MCF 10A (cell line): ENCODE results near the gene RBPJL. TPM values are rescaled to one million over a fixed set of nuclear protein-coding genes. Genes with fewer than 3 reads are reported as not detected.

Experiments used
- BruUV-seq: library from RNA; stranded (reverse); fragments of 400-500 nt; replicated peaks from 2 replicates; lab custom pipeline; 2021; lab: Mats Ljungman, UMichigan
- CTCF ChIA-PET: fragments of 300-600 bp; sonication (Branson Sonifier 250); formaldehyde crosslinking; extraction: SDS; loops from one replicate; lab custom pipeline; 2021; ENCODE audit warnings: antibody characterized with exemption, inconsistent platforms; lab: Yijun Ruan, JAX
- POLR2A ChIA-PET: fragments of 300-600, 350-650 bp; sonication (Branson Sonifier 250); formaldehyde crosslinking; extraction: SDS; loops from one replicate; lab custom pipeline; 2020; ENCODE audit warnings: antibody characterized with exemption, inconsistent platforms; lab: Yijun Ruan, JAX
- DNase-seq: peaks from one replicate; pipeline ENCODE4 v3.0.0-alpha.2; 2018; ENCODE audit not compliant: unreplicated experiment
- H3K27ac Mint-ChIP-seq: one replicate; pipeline ENCODE4 v1.8.0; 2022; ENCODE audit warnings: mild to moderate bottlenecking, low read depth, mixed read lengths; ENCODE audit not compliant: unreplicated experiment
- H3K27me3 Mint-ChIP-seq: one replicate; pipeline ENCODE4 v1.8.0; 2022; ENCODE audit warnings: mixed read lengths; ENCODE audit not compliant: insufficient read depth, unreplicated experiment
- H3K36me3 Mint-ChIP-seq: one replicate; pipeline ENCODE4 v1.8.0; 2022; ENCODE audit warnings: mild to moderate bottlenecking, moderate library complexity, mixed read lengths; ENCODE audit not compliant: insufficient read depth, unreplicated experiment
- H3K4me1 Mint-ChIP-seq: one replicate; pipeline ENCODE4 v1.8.0; 2022; ENCODE audit warnings: mixed read lengths; ENCODE audit not compliant: insufficient read depth, unreplicated experiment
- H3K4me3 Mint-ChIP-seq: one replicate; pipeline ENCODE4 v1.8.0; 2022; ENCODE audit warnings: mild to moderate bottlenecking, moderate library complexity, mixed read lengths; ENCODE audit not compliant: unreplicated experiment
- H3K9me3 Mint-ChIP-seq: one replicate; pipeline ENCODE4 v1.8.0; 2022; ENCODE audit warnings: mixed read lengths; ENCODE audit not compliant: unreplicated experiment
- CTCF ChIP-seq: fragments of 200-600 bp; IDR thresholded peaks from one replicate; pipeline ENCODE4 v1.8.0; 2022; ENCODE audit warnings: antibody characterized with exemption, mild to moderate bottlenecking; ENCODE audit not compliant: unreplicated experiment
- intact Hi-C: fragments of 100-400 bp; cut with micrococcal nuclease; formaldehyde crosslinking; loops from 2 replicates; pipeline ENCODE4 v1.14.1; 2022
- total RNA-seq: library from RNA; stranded (reverse); gene quantifications from 2 replicates; pipeline ENCODE4 v1.2.3, GENCODE V29; 2022

RBPJL gene
- total RNA-seq, 1 experiment from 2014 or later = not detected

DNA sequence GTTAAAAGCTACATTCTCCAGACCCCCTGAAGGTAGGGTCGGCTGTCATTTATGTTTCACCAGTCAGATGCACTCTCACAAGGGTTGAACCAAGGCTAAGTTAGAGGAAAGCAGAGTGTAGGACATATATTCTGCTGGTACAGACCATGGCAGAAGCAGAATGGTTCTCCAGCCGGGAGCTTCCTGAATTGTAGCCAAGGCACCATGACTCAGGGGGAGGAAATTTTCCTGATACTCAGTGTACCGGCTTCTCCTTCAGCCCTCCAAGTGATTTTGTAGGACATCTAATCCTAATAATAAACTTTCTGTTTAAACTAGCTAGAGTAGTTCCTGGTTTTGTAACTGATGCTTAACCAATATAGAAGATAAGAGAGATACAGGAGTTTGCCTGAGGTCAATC is 38.1 kb upstream of the RBPJL start:
- ChIA-PET CTCF (interaction anchor here (0.6 to 3.6 kb wide), 7 partner anchors 14 to 294 kb away, joined by 3 to 19 read pairs (median 5); partner anchors contain the start of gene SLPI), POLR2A (interaction anchor here (0.7 to 2.7 kb wide), 3 partner anchors 11 to 109 kb away, joined by 3 to 11 read pairs (median 4); partner anchors contain the start of gene SLPI)
- H3K4me3 Mint-ChIP-seq = no peak overlapping the region
- no peak for DNase-seq
- peaks cover 7% of the 10 kb centered on the region for H3K9me3 Mint-ChIP-seq
- H3K4me1 Mint-ChIP-seq = peaks cover 7% of the 10 kb centered on the region
- no peak overlapping the region for H3K27ac Mint-ChIP-seq
- intact Hi-C loops = no loop called here
- H3K27me3 Mint-ChIP-seq = no peaks in the 10 kb centered on the region
- TF ChIP-seq CTCF = no peak
- BruUV-seq = no TSS peak
- H3K36me3 Mint-ChIP-seq = no peaks in the 10 kb centered on the region

GRCh38 chr20:45269056-45269455 is 37.6 kb upstream of the RBPJL start:
- ChIA-PET POLR2A (interaction anchor here (0.7 to 2.7 kb wide), 5 partner anchors 10 to 109 kb away, joined by 3 to 11 read pairs (median 3); partner anchors contain the start of gene SLPI), CTCF (interaction anchor here (0.6 to 3.6 kb wide), 7 partner anchors 14 to 293 kb away, joined by 3 to 19 read pairs (median 5); partner anchors contain the start of gene SLPI)
- Mint-ChIP-seq H3K27ac (no peak overlapping the region), H3K4me3 (no peak overlapping the region), H3K27me3 (no peaks in the 10 kb centered on the region), H3K9me3 (peaks cover 7% of the 10 kb centered on the region), H3K36me3 (no peaks in the 10 kb centered on the region), H3K4me1 (peaks cover 7% of the 10 kb centered on the region)
- intact Hi-C loops = no loop called here
- TF ChIP-seq CTCF = no peak
- BruUV-seq = no TSS peak
- no peak for DNase-seq

DNA sequence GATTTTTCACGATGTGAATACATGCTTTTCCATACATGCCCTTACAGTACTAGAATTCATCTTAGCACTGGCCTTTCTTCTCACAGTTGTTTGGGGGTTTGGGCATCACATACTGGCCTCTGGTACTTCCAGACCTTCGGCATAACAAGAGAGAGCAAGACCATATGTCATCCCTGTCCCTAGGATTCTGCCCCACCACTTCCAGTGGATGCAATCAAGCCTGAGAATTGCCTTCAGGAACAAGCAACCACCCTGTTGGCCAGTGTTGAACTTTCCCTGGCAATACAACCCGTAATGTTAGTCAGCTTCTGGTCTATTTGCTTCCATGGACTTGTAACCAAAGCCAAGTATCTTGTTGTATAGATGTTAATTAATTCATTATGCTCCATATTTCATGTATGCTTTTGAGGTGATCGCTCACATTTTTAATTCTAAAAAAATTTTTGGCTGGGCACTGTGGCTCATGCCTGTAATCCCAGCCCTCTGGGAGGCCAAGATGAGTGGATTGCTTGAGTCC is 36.8 kb upstream of the RBPJL start:
- Mint-ChIP-seq H3K36me3 (no peaks in the 10 kb centered on the region), H3K9me3 (peaks cover 7% of the 10 kb centered on the region), H3K4me3 (no peak overlapping the region), H3K27me3 (no peaks in the 10 kb centered on the region), H3K27ac (no peak overlapping the region), H3K4me1 (peaks cover 7% of the 10 kb centered on the region)
- TF ChIP-seq CTCF = no peak
- intact Hi-C loops = no loop called here
- no TSS peak for BruUV-seq
- ChIA-PET POLR2A (interaction anchor here (0.9 to 2.7 kb wide), 4 partner anchors 10 to 24 kb away, joined by 3 to 11 read pairs (median 4); partner anchors contain the start of gene SLPI), CTCF (interaction anchor here (0.6 to 3.6 kb wide), 6 partner anchors 15 to 474 kb away, joined by 3 to 19 read pairs (median 4); partner anchors contain the start of gene SLPI)
- no peak for DNase-seq

GRCh38 chr20:45275338-45275737 is 31.3 kb upstream of the RBPJL start:
- Mint-ChIP-seq H3K9me3 (no peaks in the 10 kb centered on the region), H3K4me1 (no peaks in the 10 kb centered on the region), H3K36me3 (no peaks in the 10 kb centered on the region), H3K27ac (no peak overlapping the region), H3K27me3 (no peaks in the 10 kb centered on the region), H3K4me3 (no peak overlapping the region)
- no TSS peak for BruUV-seq
- ChIA-PET POLR2A (interaction anchor here (0.6 kb wide), 1 partner anchor 147 kb away, joined by 3 read pairs; no protein-coding TSS in a partner anchor), CTCF (interaction anchor here (5.3 kb wide), 1 partner anchor 17 kb away, joined by 64 read pairs; no protein-coding TSS in a partner anchor)
- intact Hi-C loops = no loop called here
- no peak for DNase-seq
- no peak for TF ChIP-seq CTCF
